T-cell (primary cell): ENCODE results near the gene MGAT4B. TPM values are rescaled to one million over a fixed set of nuclear protein-coding genes. Genes with fewer than 3 reads are reported as not detected.

Experiments
- ATAC-seq, 4 experiments: fragments of 200-7000 bp in 3 of 4; fragments of 150-1000 bp in 1 of 4; cut with Tn5 transposase; replicated peaks in 1 of 4; 1 replicate in 3 of 4; 2 replicates in 1 of 4; pipeline ENCODE4 v1.10.0; 2021; ENCODE audit warnings: moderate library complexity in 3 of 4, mild to moderate bottlenecking in 2 of 4, moderate number of reproducible peaks in 1 of 4
- CTCF ChIA-PET, 2 donors: fragments of 300-600 bp; sonication (Branson Sonifier 250); formaldehyde crosslinking; loops; one replicate each; lab custom pipeline; 2022; ENCODE audit warnings: antibody characterized with exemption in 2 of 2; lab: Charles Lee
- POLR2A ChIA-PET, 2 donors: fragments of 300-600 bp; sonication (Branson Sonifier 250); formaldehyde crosslinking; loops; one replicate each; lab custom pipeline; 2022; ENCODE audit warnings: antibody characterized with exemption in 2 of 2; lab: Charles Lee
- DNase-seq, 35 experiments: peaks; one replicate each; pipeline versions ENCODE4 v3.0.0 to v3.0.0-alpha.2; 2013 to 2023
- H3K27ac ChIP-seq: one replicate; pipeline ENCODE4 v1.5.1; 2013; ENCODE audit warnings: low read length
- H3K27me3 ChIP-seq, 2 experiments: replicated peaks in 1 of 2; 1 replicate in 1 of 2; 2 replicates in 1 of 2; pipeline versions ENCODE4 v1.6.1 to v1.7.0; 2013; ENCODE audit warnings: low read length in 1 of 2, mixed read lengths in 1 of 2; ENCODE audit not compliant: control insufficient read depth in 2 of 2, insufficient read depth in 2 of 2; ENCODE audit errors: extremely low read depth in 1 of 2
- H3K36me3 ChIP-seq, 2 donors: 1 replicate in 1 of 2; 2 replicates in 1 of 2; pipeline versions ENCODE4 v1.6.1 to v1.7.0; 2013; ENCODE audit warnings: low read length in 1 of 2; ENCODE audit not compliant: control insufficient read depth in 2 of 2, insufficient read depth in 1 of 2; ENCODE audit errors: extremely low read depth in 1 of 2
- H3K4me1 ChIP-seq, 2 experiments: 1 replicate in 1 of 2; 2 replicates in 1 of 2; pipeline versions ENCODE4 v1.6.1 to v1.7.0; 2013; ENCODE audit warnings: low read length in 2 of 2, mixed read lengths in 1 of 2; ENCODE audit not compliant: insufficient read depth in 2 of 2, control insufficient read depth in 1 of 2; ENCODE audit errors: extremely low read depth in 1 of 2
- H3K4me3 ChIP-seq, 2 donors: 1 replicate in 1 of 2; 2 replicates in 1 of 2; pipeline versions ENCODE4 v1.5.1 to v1.7.0; 2013; ENCODE audit warnings: mild to moderate bottlenecking in 2 of 2, low read length in 1 of 2, moderate library complexity in 1 of 2; ENCODE audit not compliant: control insufficient read depth in 1 of 2; ENCODE audit errors: extremely low read depth in 1 of 2
- H3K9me3 ChIP-seq: 2 replicates; pipeline ENCODE4 v1.7.0; 2013
- H3K27ac Mint-ChIP-seq, 2 donors: one replicate each; pipeline ENCODE4 v1.8.0; 2020 to 2021; ENCODE audit warnings: mild to moderate bottlenecking in 2 of 2, mixed read lengths in 2 of 2
- H3K27me3 Mint-ChIP-seq, 2 donors: one replicate each; pipeline ENCODE4 v1.8.0; 2021 to 2022; ENCODE audit warnings: mixed read lengths in 2 of 2
- H3K36me3 Mint-ChIP-seq: one replicate; pipeline ENCODE4 v1.8.0; 2021; ENCODE audit warnings: mixed read lengths
- H3K4me1 Mint-ChIP-seq, 3 donors: one replicate each; pipeline ENCODE4 v1.8.0; 2020 to 2022; ENCODE audit warnings: mixed read lengths in 3 of 3, mild to moderate bottlenecking in 1 of 3
- H3K4me3 Mint-ChIP-seq, 3 donors: one replicate each; pipeline ENCODE4 v1.8.0; 2020 to 2022; ENCODE audit warnings: mild to moderate bottlenecking in 3 of 3, mixed read lengths in 3 of 3, moderate library complexity in 3 of 3
- H3K9me3 Mint-ChIP-seq, 3 donors: one replicate each; pipeline ENCODE4 v1.8.0; 2020 to 2022; ENCODE audit warnings: mixed read lengths in 3 of 3
- WGBS: methylation state at CpG from one replicate; pipeline ENCODE4 v1.1.5; 2013; ENCODE audit warnings: missing lambda C conversion rate; ENCODE audit not compliant: insufficient coverage; 5-methylcytosine and 5-hydroxymethylcytosine counted together
- total RNA-seq, 35 experiments: library from RNA in 6 of 35; stranded (reverse) in 6 of 35; fragments of 120-200 nt in 1 of 35; gene quantifications; one replicate each; pipeline versions ENCODE4 v1.2.1 to v1.2.4 and lab custom pipeline; 2013 to 2026

Gene MGAT4B
- total RNA-seq, 5 donors from 2014 or later (not counting 1 experiment from before 2014, with no cell fraction given) = 119 to 159 (median 132) TPM

DNA sequence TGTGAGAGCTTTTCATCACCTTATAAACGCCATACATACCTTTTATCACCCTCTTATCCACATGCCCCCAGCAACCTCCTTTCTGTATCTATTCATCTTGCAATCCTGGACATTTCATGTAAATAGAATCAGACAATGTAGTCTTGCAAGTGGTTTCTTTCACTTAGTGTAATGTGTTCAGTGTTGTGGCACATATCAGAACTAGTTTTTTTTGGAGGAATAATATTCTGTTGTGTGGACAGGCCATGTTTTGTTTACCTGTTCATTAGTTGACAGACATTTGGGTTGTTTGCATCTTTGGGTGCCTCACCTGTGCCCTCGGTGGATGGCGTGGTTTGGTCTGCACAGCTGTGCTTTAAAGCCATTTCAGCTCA is 15.4 kb upstream of the MGAT4B start:
- 83% methylated on average over 1 of the region's 3 CpGs for WGBS
- peaks cover 53 to 67% (median 54%) of the 10 kb centered on the region in 3 donors for H3K4me1 Mint-ChIP-seq
- ChIA-PET POLR2A (interaction anchor here (0.6 to 1.0 kb wide), 5 partner anchors 9 to 34 kb away, joined by 3 to 5 read pairs (median 3); no protein-coding TSS in a partner anchor), CTCF (interaction anchor here (0.7 to 1.0 kb wide), 6 partner anchors 8 to 59 kb away, joined by 3 to 7 read pairs (median 4); no protein-coding TSS in a partner anchor)
- H3K27ac Mint-ChIP-seq = peak overlapping the region; percentile 94 to 96
- DNase-seq = no peak
- peaks cover 24% of the 10 kb centered on the region for H3K36me3 Mint-ChIP-seq
- Histone ChIP-seq H3K27me3 (peaks cover 0 to 13% of the 10 kb centered on the region in 2 experiments), H3K27ac (peak overlapping the region; percentile 98), H3K36me3 (peaks cover 0 to 42% of the 10 kb centered on the region in 2 donors), H3K4me1 (peaks cover 7 to 63% of the 10 kb centered on the region in 2 experiments), H3K9me3 (no peaks in the 10 kb centered on the region), H3K4me3 (peak overlapping the region in 1 of 2 donors; percentile 90)
- H3K4me3 Mint-ChIP-seq = peak overlapping the region; percentile 94 to 95 (median 94)
- ATAC-seq = no peak
- no peaks in the 10 kb centered on the region for H3K27me3 Mint-ChIP-seq
- no peaks in the 10 kb centered on the region for H3K9me3 Mint-ChIP-seq

DNA sequence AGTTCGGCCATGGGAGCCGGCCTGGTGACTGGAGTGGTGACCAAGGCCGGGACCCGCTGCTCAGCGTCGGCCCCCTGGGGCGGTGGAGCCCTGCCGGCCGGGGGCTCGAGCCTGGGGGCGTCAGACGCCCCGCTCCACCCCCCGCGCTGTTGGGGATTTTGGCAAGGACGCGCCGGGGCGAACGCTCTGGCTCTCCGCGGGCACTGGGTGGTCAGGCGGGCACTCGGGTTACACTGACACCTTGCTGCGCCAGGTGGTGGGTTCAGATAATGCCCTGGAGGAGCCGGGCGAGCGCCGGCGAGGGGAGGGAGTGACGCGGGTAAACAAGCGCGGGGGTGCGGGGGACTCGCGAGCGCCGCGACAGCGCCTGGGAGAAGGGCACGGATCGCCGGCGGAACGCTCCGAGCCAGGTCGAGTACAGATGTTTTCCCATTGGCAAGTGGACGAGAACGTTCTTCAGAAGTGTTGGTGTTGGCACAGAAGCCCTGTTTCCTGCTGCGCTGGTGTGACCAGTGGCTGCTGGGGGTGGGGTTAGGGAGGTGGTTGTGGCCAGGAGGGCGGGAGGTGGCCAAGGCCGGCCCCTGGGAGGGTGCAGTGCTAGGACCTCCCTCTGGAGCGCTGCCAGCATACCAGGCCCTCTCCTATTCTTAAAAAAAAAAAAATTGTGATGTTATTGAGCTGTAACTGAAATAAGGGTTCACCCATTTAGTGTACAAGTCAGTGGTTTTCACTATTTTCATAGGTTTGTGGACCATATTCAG is 14.8 kb upstream of the MGAT4B start:
- peaks cover 20% of the 10 kb centered on the region for H3K36me3 Mint-ChIP-seq
- POLR2A ChIA-PET = interaction anchor here (0.6 to 1.6 kb wide), 7 partner anchors 10 to 35 kb away, joined by 3 to 6 read pairs (median 3); no protein-coding TSS in a partner anchor
- no peaks in the 10 kb centered on the region for H3K9me3 Mint-ChIP-seq
- H3K27ac Mint-ChIP-seq = peak overlapping the region; percentile 94 to 96
- ATAC-seq (peak; percentile 55 to 69 (median 60)), DNase-seq (peak; percentile 65 to 91 (median 86))
- Histone ChIP-seq H3K9me3 (no peaks in the 10 kb centered on the region), H3K4me1 (peaks cover 7 to 67% of the 10 kb centered on the region in 2 experiments), H3K36me3 (peaks cover 0 to 36% of the 10 kb centered on the region in 2 donors), H3K27ac (peak overlapping the region; percentile 98), H3K27me3 (peaks cover 0 to 17% of the 10 kb centered on the region in 2 experiments), H3K4me3 (peak overlapping the region; percentile 90)
- H3K4me1 Mint-ChIP-seq = peaks cover 50 to 63% (median 53%) of the 10 kb centered on the region in 3 donors
- WGBS = 0% methylated on average over 44 of the region's 54 CpGs
- H3K27me3 Mint-ChIP-seq = no peaks in the 10 kb centered on the region
- CTCF ChIA-PET = interaction anchor here (0.7 to 1.0 kb wide), 6 partner anchors 9 to 58 kb away, joined by 3 to 7 read pairs (median 4); no protein-coding TSS in a partner anchor
- H3K4me3 Mint-ChIP-seq = peak overlapping the region; percentile 94 to 95 (median 94)

DNA sequence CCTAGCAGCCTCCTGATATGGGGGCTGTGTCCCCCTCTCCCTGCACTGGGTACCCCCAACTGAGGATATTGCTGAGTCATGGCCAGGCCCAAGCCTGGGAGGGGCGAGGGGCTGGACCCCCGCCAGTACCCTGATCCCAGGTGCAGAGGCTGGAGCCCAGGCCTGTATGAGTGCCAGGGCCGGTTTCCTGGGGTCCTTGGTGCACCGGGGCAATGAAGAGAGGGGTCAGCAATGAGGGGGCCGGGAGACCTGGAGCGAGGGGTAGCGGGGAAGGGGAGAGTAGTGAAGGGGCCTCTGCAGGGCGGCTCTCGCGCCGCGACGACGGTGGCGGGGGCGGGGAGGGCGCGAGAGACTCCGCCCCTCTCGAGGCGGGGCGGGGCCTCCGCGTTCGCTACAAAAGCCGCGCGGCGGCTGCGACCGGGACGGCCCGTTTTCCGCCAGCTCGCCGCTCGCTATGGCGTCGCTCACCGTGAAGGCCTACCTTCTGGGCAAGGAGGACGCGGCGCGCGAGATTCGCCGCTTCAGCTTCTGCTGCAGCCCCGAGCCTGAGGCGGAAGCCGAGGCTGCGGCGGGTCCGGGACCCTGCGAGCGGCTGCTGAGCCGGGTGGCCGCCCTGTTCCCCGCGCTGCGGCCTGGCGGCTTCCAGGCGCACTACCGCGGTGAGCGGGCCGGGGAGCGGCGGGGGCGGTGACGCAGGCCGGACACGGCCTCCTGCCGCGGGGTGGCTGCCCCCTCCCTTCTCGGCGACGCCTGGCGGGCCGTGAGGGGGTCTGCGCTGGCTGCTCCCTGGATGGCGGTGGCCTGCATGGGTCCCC is 14.0 kb upstream of the MGAT4B start, which contains the start of gene SQSTM1:
Gene SQSTM1 (plus strand): TSS at position 423 of the 815 bp plus-strand sequence. CDS start 32 bp downstream, at position 455.
- peak within 1 kb of the TSS; percentile 94 to 95 (median 94) for H3K4me3 Mint-ChIP-seq
- H3K4me1 Mint-ChIP-seq = peaks cover 50 to 64% (median 50%) of the 10 kb centered on the region in 3 donors
- peak within 1 kb of the TSS; percentile 94 to 96 for H3K27ac Mint-ChIP-seq
- ATAC-seq = peak; percentile 58 to 72 (median 70)
- peak; percentile 48 to 91 (median 75) for DNase-seq
- peaks cover 7 to 70% of the 10 kb centered on the region in 2 experiments for H3K4me1 ChIP-seq
- no peaks in the 10 kb centered on the region for H3K27me3 Mint-ChIP-seq
- peaks cover 0 to 31% of the 10 kb centered on the region in 2 donors for H3K36me3 ChIP-seq
- H3K36me3 Mint-ChIP-seq = peaks cover 18% of the 10 kb centered on the region
- H3K9me3 Mint-ChIP-seq = no peaks in the 10 kb centered on the region
- H3K4me3 ChIP-seq = peak within 1 kb of the TSS; percentile 90
- H3K9me3 ChIP-seq = no peaks in the 10 kb centered on the region
- H3K27ac ChIP-seq = peak within 1 kb of the TSS; percentile 98
- CTCF ChIA-PET = interaction anchor here in 1 of 2 donors (0.7 to 1.0 kb wide), 2 partner anchors 10 to 18 kb away, joined by 3 read pairs; no protein-coding TSS in a partner anchor
- H3K27me3 ChIP-seq = peaks cover 0 to 21% of the 10 kb centered on the region in 2 experiments
- POLR2A ChIA-PET = interaction anchor here in 1 of 2 donors (0.9 to 1.6 kb wide), 2 partner anchors 9 to 16 kb away, joined by 3 to 6 read pairs; no protein-coding TSS in a partner anchor
- WGBS = under 1% methylated on average over 77 of the region's 81 CpGs

DNA sequence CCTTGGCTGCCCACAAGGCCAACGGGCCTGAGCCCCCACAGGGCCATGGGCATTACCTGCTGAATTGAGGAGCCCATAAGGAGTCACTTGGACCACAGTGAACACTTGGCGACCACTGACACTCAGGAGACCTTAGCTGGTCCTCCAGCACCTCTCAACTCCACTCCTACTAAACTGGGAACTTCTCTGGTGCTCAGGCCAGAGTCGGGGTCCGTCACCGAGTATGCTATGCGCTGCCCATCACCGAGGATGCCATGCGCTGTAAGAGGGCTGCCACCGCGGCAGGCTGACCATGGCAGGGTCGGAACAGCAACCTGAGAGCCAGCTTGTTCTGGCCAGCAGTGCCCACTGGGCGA is 13.4 kb upstream of the MGAT4B start:
- no peak for ATAC-seq
- H3K27ac ChIP-seq = peak overlapping the region; percentile 98
- H3K4me3 Mint-ChIP-seq = peak overlapping the region; percentile 76 to 94 (median 77)
- H3K27me3 Mint-ChIP-seq = no peaks in the 10 kb centered on the region
- peaks cover 49 to 61% (median 50%) of the 10 kb centered on the region in 3 donors for H3K4me1 Mint-ChIP-seq
- H3K36me3 Mint-ChIP-seq = peaks cover 14% of the 10 kb centered on the region
- ChIA-PET CTCF (interaction anchor here in 1 of 2 donors (0.7 to 1.0 kb wide), 2 partner anchors 9 to 18 kb away, joined by 3 read pairs; no protein-coding TSS in a partner anchor), POLR2A (interaction anchor here in 1 of 2 donors (1.6 kb wide), 1 partner anchor 9 kb away, joined by 6 read pairs; no protein-coding TSS in a partner anchor)
- H3K9me3 ChIP-seq = no peaks in the 10 kb centered on the region
- H3K27me3 ChIP-seq = peaks cover 0 to 21% of the 10 kb centered on the region in 2 experiments
- peak overlapping the region; percentile 90 for H3K4me3 ChIP-seq
- H3K9me3 Mint-ChIP-seq = no peaks in the 10 kb centered on the region
- H3K27ac Mint-ChIP-seq = peak overlapping the region; percentile 85 to 93
- WGBS = 70% methylated on average over 10 of the region's 12 CpGs
- peaks cover 7 to 70% of the 10 kb centered on the region in 2 experiments for H3K4me1 ChIP-seq
- DNase-seq = no peak
- H3K36me3 ChIP-seq = peaks cover 0 to 25% of the 10 kb centered on the region in 2 donors

DNA sequence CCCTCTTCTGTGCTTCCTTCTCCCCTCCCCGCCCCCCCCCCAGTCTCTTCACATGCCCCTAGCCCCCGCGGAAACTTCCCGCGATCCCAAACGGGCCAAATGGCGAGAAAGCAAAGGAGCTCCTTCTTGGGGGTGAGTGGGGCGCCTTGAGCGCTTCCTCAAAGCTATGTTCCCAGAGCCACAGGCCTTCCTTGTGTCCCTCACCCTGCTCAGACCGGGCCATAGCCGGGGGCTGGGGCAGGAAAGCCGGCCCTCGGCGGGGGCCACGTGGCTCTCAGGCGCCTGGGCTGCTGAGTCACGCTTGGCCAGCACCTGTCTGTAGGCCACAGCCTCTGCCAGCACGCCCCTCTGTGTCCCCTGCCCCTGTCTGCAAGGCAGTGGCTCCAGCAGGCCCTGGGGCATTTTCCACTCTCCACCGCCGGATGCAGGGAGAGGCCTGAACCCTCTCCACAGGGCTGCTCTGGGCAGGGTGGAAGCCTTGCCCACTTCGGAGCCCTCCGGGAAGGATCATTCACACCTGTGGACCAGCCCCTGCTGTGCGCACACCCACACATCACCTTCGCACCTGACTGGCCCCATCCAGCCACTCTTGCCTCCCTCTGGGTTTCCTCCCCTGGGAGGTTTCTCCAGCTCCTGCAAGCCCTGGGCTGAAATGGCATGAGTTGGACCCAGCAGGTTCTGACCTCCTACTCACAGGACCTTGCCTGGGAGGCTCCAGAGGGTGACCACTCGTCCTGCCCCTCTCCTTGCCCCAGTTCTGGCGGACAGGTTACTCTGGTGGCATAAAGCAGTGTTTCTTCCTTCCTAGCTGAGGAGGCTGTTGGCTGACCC is 12.8 kb upstream of the MGAT4B start:
- 51% methylated on average over 18 of the region's 26 CpGs for WGBS
- peak overlapping the region; percentile 85 to 93 for H3K27ac Mint-ChIP-seq
- POLR2A ChIA-PET = interaction anchor here in 1 of 2 donors (0.7 to 1.6 kb wide), 3 partner anchors 8 to 196 kb away, joined by 4 to 10 read pairs (median 6); partner anchors contain the start of gene HNRNPH1
- ATAC-seq (peak in 3 of 4 experiments; percentile 1 to 12 (median 3)), DNase-seq (peak in 8 of 35 experiments; percentile 25 to 59 (median 38))
- H3K36me3 Mint-ChIP-seq = peaks cover 8% of the 10 kb centered on the region
- Histone ChIP-seq H3K4me3 (peak overlapping the region in 1 of 2 donors; percentile 46), H3K27ac (peak overlapping the region; percentile 98), H3K4me1 (peaks cover 7 to 70% of the 10 kb centered on the region in 2 experiments), H3K36me3 (peaks cover 0 to 22% of the 10 kb centered on the region in 2 donors), H3K27me3 (peaks cover 0 to 21% of the 10 kb centered on the region in 2 experiments), H3K9me3 (no peaks in the 10 kb centered on the region)
- no peaks in the 10 kb centered on the region for H3K27me3 Mint-ChIP-seq
- peak overlapping the region; percentile 76 to 94 (median 77) for H3K4me3 Mint-ChIP-seq
- CTCF ChIA-PET = interaction anchor here in 1 of 2 donors (1.0 kb wide), 1 partner anchor 8 kb away, joined by 3 read pairs; no protein-coding TSS in a partner anchor
- no peaks in the 10 kb centered on the region for H3K9me3 Mint-ChIP-seq
- peaks cover 45 to 55% (median 46%) of the 10 kb centered on the region in 3 donors for H3K4me1 Mint-ChIP-seq
